GM12874 (cell line): ENCODE measurements around the gene SPIRE2.

ENCODE experiments used
- CTCF ChIP-seq: IDR thresholded peaks from 2 replicates; pipeline ENCODE4 v1.5.1; 2011; ENCODE audit warnings: low read depth, mild to moderate bottlenecking, control low read depth, low read length, moderate library complexity; ENCODE audit not compliant: insufficient read depth

SPIRE2 gene

DNA sequence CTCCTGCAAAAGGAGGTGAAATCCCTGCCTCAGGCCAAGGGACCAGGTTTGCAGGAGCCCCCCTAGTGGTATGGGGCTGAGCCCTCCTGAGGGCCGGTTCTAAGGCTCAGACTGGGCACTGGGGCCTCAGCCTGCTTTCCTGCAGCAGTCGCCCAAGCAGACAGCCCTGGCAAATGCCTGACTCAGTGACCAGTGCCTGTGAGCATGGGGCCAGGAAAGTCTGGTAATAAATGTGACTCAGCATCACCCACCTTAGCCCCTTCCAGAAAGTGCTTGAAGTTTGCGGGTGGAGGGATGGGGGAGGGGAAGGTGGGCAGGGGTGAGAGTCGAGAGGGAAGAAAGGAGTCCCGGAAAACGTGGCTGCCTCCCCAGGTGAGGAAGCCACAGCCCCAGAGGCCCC is 92.4 kb downstream of the SPIRE2 start:
- no peak for TF ChIP-seq CTCF
